ENCODE data around the gene CRYGN.
A peak's percentile ranks its signal among the peaks of the same experiment; 100 is the strongest.

The CRYGN gene

DNA sequence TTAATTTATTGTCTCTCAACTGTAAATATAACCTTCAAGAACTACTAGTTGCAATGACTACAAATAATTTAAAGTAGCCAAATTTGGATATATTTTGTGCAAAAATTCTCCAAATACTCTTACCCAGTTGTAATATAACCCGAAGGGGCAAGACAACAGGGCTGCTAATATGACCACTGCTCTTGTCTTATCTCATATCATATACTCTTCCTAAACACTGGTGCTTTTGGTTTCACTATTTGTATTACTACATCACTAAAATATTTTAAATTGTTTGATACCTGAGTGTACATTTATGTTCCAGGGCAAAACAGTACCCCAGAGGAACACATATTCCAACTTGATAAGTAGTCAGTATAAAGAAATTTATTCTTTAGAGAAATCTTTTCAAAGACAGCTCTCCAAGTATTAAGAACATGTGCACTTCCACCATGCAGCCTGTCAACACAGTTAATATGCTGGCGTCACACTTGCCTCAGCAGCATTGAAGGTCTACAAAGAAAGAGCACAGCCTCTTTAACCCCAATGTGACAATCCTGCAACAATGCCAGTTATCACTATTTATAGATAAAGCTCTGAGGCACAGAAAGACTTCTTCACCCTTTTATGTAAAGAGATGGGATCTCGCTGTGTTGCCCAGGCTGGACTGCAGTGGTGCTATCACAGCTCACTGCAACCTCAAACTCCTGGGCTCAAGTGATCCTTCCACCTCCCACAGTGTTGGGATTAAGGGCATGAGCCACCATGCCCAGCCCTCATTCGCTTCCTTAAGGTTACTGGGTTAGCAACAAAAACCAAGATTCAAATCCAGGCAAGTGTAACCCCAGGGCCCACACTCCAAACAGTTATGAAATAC is 41.9 kb upstream of the CRYGN start:
- H3K9ac ChIP-seq: no peak overlapping the region
- no peak overlapping the region for H3K4me3 ChIP-seq
- peaks cover 56% of the 10 kb centered on the region for H3K4me1 ChIP-seq
- no peak overlapping the region for H3K4me2 ChIP-seq
- no peaks in the 10 kb centered on the region for H3K9me3 ChIP-seq
- TF ChIP-seq Cebpa-rat (IDR thresholded peaks at IDR 0.05): no peak
- H3K27me3 ChIP-seq: no peaks in the 10 kb centered on the region
- H4K20me1 ChIP-seq: peaks cover 100% of the 10 kb centered on the region
- H3K36me3 ChIP-seq: peaks cover 86% of the 10 kb centered on the region
- 0 out of 2 replicates have a peak overlapping the region, but pooled peaks have one; percentile 39 for H3K27ac ChIP-seq

DNA sequence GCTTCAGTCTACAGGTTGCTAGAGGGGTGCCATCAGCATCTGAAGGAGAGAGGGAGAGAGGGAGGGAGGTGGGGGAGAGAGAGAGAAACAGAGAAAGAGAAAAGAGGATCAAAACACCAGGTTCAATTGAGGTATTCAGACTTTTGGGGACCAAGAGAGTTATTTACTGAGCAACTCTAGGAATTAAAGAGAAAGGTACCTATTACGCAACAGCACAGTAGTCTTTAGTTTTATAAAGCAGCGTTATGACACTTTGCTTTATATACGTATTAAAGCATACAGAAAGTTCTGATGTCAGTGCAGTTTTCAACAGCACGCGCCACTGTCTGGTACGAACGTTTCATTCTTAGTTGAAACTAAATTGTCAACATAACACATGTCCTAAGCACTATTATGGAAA is 37.9 kb upstream of the CRYGN start:
- Histone ChIP-seq H3K4me3 (no peak overlapping the region), H3K36me3 (peaks cover 94% of the 10 kb centered on the region), H3K27ac (no peak overlapping the region), H4K20me1 (peaks cover 92% of the 10 kb centered on the region), H3K9me3 (no peaks in the 10 kb centered on the region), H3K4me1 (peaks cover 21% of the 10 kb centered on the region), H3K9ac (no peak overlapping the region), H3K27me3 (no peaks in the 10 kb centered on the region), H3K4me2 (no peak overlapping the region)
- TF ChIP-seq Cebpa-rat (IDR thresholded peaks at IDR 0.05): peak; percentile 73; the same call in 1 of the 2 replicates

DNA sequence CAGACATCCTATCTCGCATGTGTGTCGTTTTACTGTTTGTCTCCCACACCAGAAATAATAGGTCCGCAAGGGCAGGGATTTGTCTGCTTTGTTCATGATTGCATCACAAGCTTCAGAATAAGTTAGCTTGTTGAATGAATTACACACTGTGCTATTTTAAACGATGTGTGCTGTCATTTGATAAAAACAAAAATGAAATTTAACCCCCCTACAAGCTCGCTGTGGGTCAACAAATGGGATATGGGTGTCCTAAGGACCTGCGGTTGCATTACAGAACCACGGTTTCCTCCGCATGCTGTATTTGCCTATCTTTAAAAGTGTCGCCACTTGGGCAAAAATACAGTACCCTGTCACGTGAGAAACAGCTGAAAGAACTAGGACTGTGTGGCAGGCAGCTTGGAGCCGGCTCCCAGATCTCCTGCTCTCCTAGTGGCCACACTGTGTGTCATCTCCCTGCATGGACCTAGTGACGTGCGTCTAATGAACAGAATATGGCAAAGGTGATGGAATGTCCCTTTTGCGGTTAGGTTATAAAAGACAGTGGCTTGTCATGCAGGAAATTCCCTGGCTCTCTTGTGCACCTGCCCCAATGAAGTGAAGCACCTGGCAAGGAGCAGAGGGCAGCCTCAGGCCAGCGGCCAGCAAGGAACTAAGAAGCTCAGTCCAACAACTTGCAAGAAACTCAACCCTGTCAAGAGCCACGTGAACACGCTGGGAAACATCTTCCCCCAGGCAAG is 32.9 kb upstream of the CRYGN start:
- Histone ChIP-seq H3K9ac (no peak overlapping the region), H3K4me3 (no peak overlapping the region), H3K4me1 (peaks cover 21% of the 10 kb centered on the region), H4K20me1 (peaks cover 79% of the 10 kb centered on the region), H3K27me3 (no peaks in the 10 kb centered on the region), H3K4me2 (peak overlapping the region; percentile 20; the same call in 1 of the 2 replicates), H3K36me3 (peaks cover 95% of the 10 kb centered on the region), H3K9me3 (peaks cover 4% of the 10 kb centered on the region; the same call in 1 of the 2 replicates), H3K27ac (no peak overlapping the region)
- no peak for TF ChIP-seq Cebpa-rat (IDR thresholded peaks at IDR 0.05)

DNA sequence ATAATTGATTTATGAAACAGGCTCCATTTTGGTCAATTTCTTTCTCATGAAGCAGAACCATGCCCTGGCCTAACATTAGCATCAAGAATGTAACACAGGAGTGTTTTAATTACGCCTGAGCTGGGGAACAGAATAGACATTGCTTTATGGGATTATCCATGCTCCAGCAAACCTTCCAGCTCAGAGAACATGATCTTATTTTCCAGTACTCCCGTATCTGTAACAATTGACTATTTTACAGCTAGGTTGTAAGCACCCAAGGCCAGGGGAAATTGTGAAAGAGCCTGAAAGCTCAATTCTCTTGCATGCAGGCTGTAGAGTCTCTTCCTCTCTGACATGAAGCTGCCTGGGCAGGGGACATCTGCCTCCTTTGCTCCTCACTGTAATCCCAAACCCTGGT is 30.8 kb upstream of the CRYGN start:
- Histone ChIP-seq H3K4me3 (no peak overlapping the region), H3K4me1 (peaks cover 21% of the 10 kb centered on the region), H3K9ac (no peak overlapping the region), H3K4me2 (no peak overlapping the region), H4K20me1 (peaks cover 66% of the 10 kb centered on the region), H3K27me3 (no peaks in the 10 kb centered on the region), H3K36me3 (peaks cover 94% of the 10 kb centered on the region), H3K27ac (no peak overlapping the region), H3K9me3 (peaks cover 20% of the 10 kb centered on the region)
- TF ChIP-seq Cebpa-rat (IDR thresholded peaks at IDR 0.05): no peak

DNA sequence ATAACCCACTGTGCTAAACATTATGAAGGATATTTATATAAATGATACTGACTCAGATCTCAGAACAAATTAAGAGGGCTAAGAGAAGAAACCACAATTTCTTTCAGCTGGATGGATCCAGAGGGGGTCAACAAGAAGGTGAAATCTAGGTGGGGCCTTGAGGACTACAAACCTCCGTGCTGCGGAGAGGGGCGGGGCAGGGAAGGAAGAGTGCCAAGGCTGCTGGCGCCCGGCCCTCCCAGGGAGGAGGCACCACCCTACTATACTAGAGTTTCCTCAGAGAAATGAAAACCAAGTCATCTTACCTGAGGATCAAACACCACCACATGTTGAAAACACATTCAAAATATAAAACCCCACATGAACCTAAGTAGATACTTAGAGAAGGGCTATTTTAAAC is 29.3 kb upstream of the CRYGN start:
- H3K4me1 ChIP-seq: peaks cover 21% of the 10 kb centered on the region
- TF ChIP-seq Cebpa-rat (IDR thresholded peaks at IDR 0.05): no peak
- no peak overlapping the region for H3K4me2 ChIP-seq
- H3K4me3 ChIP-seq: no peak overlapping the region
- H4K20me1 ChIP-seq: peaks cover 59% of the 10 kb centered on the region
- H3K27ac ChIP-seq: no peak overlapping the region
- peaks cover 34% of the 10 kb centered on the region for H3K9me3 ChIP-seq
- no peak overlapping the region for H3K9ac ChIP-seq
- peaks cover 98% of the 10 kb centered on the region for H3K36me3 ChIP-seq
- no peaks in the 10 kb centered on the region for H3K27me3 ChIP-seq

DNA sequence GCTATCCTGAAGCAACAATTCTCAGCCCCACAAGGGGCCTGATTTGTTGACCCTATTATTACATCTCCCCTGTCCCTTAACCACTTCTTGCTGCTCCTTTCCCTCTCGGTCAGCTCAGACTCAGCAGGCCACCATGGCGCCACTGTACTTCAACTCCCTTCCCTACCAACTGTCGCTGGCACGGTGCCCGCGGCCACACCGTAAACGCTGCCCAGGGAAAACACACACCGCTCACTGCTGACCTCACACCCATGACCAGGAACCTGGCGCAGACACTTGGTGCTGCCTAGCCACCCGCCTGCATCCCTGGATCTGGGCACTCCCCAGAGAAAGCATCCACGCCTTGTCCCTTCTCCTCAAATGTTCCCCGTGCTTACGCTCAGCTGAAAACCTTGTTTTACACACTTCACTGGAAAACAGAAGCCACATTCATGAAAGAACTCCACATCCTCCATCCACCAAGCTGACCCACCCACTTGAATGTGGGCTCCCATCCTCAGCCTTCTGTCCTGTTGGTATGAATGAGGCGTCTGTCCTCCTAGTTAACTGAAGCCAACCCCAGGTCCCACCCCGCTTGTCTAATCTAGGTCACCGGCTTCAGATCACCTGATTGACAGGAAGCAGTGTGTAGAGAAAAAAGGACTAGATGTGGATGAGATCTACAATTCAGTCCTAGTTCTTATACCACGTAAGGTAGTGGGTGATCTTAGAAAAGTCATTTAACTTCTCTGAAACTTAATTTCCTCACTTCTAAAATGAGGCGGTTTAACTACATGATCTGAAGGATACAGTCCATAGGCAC is 28.5 kb upstream of the CRYGN start:
- Histone ChIP-seq H3K4me3 (no peak overlapping the region), H3K36me3 (peaks cover 98% of the 10 kb centered on the region)

DNA sequence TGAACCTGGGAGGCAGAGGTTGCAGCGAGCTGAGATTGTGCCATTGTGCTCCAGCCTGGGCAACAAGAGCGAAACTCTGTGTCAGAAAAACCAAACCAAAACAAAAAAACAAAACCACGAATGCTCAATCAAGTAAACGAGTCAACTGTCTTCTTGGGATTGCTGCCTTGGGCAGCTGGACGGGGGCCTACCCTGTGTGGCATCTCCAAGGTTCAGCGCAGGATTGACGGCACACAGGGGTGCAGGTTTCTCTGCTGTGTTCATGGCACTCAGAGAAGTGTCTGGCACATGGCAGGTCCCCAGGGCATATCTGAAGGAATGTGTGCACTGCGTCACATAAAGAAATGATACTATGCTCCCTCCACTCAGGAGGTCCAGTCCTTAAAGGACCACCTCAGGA is 25.2 kb upstream of the CRYGN start:
- TF ChIP-seq Cebpa-rat (IDR thresholded peaks at IDR 0.05): no peak
- no peak overlapping the region for H3K27ac ChIP-seq
- no peaks in the 10 kb centered on the region for H3K27me3 ChIP-seq
- peaks cover 77% of the 10 kb centered on the region for H3K36me3 ChIP-seq
- no peak overlapping the region for H3K4me2 ChIP-seq
- peaks cover 22% of the 10 kb centered on the region for H4K20me1 ChIP-seq
- no peak overlapping the region for H3K9ac ChIP-seq
- peaks cover 3% of the 10 kb centered on the region; the same call in 1 of the 2 replicates for H3K4me1 ChIP-seq
- H3K9me3 ChIP-seq: peaks cover 57% of the 10 kb centered on the region
- no peak overlapping the region for H3K4me3 ChIP-seq

More for the DNA sequence above, 28.5 kb upstream of the CRYGN start:
- Histone ChIP-seq H4K20me1 (peaks cover 51% of the 10 kb centered on the region), H3K27ac (peak overlapping the region; percentile 42; the same call in 1 of the 2 replicates), H3K4me1 (peaks cover 21% of the 10 kb centered on the region), H3K27me3 (no peaks in the 10 kb centered on the region), H3K9ac (no peak overlapping the region), H3K4me2 (no peak overlapping the region), H3K9me3 (peaks cover 43% of the 10 kb centered on the region)
- TF ChIP-seq Cebpa-rat (IDR thresholded peaks at IDR 0.05): no peak

DNA sequence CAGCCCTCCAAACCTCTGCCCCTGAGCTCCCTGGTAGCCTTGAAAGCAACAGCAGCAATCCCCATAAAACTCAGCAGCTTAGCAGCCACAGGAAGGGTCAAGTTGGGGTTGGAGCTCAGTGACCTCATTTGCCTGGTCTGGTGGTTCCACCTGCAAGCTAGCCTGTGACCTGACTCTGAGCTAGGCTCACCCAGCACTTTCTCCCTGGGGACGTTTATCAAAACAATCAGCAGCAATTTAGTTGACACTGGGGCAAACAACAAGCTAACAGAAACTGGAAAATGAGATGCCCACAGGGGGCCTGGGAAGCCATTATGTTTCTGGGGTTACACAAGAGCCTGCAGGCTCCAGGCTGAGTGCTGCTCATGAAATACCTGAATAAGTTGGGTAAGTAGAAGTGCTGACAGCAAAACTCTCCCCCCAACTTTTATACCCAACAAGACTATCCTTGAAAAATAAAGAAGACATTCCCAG is 22.4 kb upstream of the CRYGN start:
- peaks cover 1% of the 10 kb centered on the region; the same call in 1 of the 2 replicates for H3K4me1 ChIP-seq
- no peak for TF ChIP-seq Cebpa-rat (IDR thresholded peaks at IDR 0.05)
- H3K9ac ChIP-seq: no peak overlapping the region
- peaks cover 49% of the 10 kb centered on the region for H3K9me3 ChIP-seq
- no peak overlapping the region for H3K27ac ChIP-seq
- 0 out of 2 replicates have a peak overlapping the region, but pooled peaks have one; percentile 3 for H3K4me3 ChIP-seq
- H3K27me3 ChIP-seq: no peaks in the 10 kb centered on the region
- H4K20me1 ChIP-seq: peaks cover 3% of the 10 kb centered on the region
- peaks cover 49% of the 10 kb centered on the region for H3K36me3 ChIP-seq
- no peak overlapping the region for H3K4me2 ChIP-seq

DNA sequence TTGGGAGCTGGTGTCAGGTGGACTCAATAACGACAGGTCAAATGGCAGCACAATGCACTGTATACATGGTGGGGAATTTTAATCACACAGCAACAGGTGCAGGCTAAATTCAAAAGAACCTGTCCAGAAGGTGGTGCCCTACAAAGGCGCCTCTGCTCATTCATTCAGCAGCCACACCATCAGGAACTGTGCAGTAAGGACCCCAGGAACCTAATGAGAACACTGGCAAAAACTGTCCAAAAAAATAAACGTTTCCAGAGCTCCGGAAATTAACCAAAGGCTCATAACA is 21.9 kb upstream of the CRYGN start:
- H4K20me1 ChIP-seq: no peaks in the 10 kb centered on the region
- H3K27ac ChIP-seq: no peak overlapping the region
- peaks cover 44% of the 10 kb centered on the region for H3K36me3 ChIP-seq
- H3K4me3 ChIP-seq: no peak overlapping the region
- no peak for TF ChIP-seq Cebpa-rat (IDR thresholded peaks at IDR 0.05)
- no peak overlapping the region for H3K4me2 ChIP-seq
- peaks cover 45% of the 10 kb centered on the region for H3K9me3 ChIP-seq
- no peak overlapping the region for H3K9ac ChIP-seq
- H3K27me3 ChIP-seq: no peaks in the 10 kb centered on the region
- peaks cover 6% of the 10 kb centered on the region; the same call in 1 of the 2 replicates for H3K4me1 ChIP-seq

Data from BLaER1 (cell line).